CD4-positive, alpha-beta T cell treated with Interleukin-15 for 4 hours (primary cell): Measurements from ENCODE around the gene GNPAT.
"Not testable (repeated sequence)": the region's sequence is repeated elsewhere in the genome, so short reads cannot be mapped to it uniquely, and the experiment has no call there.

ENCODE experiments used
- DNase-seq: peaks from one replicate; pipeline ENCODE4 v3.0.0-alpha.2; 2020; ENCODE audit warnings: low spot score

The GNPAT gene

DNA sequence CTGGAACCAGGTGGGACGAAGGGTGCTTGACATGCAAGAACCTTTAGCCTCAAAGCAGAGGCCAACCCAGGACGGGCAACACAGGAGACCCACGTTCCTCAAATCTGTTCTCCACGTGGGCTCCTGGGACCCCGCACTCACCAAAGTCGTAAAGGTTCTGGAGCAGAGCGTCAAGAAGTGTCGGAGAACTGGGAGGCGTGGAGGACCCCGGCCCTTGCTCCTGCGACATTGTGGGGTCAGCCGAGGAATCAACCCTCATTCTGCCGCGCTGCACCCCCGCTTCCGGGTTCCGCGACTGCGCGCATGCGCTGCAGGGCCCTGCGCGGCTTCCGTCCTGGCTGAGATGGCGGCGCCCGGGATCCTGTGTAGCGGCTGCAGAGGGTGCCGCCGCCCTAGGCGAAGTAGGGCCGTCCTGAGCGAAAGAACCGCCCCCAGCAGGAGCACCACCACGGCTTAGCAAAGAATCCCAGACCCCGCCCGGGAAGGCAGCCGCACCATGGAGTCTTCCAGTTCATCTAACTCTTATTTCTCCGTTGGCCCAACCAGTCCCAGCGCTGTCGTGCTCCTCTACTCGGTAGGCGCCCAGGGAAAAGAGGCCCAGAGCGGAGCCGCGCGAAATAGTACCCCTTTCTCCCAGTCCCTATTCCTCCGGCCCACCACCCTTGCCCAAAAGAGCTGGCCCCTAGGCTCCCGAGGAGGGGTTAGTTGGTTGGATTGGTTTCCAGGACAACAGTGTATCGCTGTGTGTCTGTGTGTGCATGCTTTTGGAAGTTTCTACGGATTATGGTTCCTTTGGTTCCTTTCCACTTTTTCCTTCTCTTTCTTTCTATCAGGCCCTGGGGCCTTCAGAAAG lies at the start of gene GNPAT:
GNPAT (plus strand) TSS at position 330 of the 853 bp plus-strand sequence; CDS start at position 497, 167 bp downstream.
- peak; percentile 91 for DNase-seq

- no peak for DNase-seq
These were observed 48.3 kb upstream of the GNPAT start for GRCh38 chr1:231192620-231193163.

DNA sequence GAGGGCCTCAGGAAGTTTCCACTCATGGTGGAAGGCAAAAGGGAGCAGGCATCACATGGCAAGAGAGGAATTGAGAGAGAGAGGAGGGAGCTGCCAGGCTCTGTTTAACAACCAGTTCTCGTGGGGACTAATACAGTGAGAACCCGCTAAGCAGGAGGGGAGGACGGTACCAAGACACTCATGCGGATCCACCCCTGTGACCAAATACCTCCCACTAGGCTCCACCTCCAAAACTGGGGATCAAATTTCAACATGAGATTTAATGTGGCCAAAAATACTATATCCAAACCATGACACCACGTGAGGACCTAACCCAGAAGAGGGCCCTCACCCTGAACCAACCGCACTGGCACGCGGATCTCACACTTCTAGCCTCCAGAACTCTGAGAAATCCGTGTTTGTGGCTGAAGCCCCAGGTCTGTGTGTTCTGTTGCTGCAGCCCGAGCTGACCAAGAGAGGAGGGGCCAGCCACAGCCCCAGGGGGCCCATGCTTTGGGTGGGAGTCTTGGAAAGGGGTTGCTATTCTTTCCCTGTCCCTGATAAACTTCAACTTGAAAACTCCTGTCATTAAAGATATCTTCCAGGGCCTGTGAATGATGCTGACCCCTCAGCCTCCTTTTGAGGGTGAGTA lies 47.2 kb upstream of the GNPAT start:
- DNase-seq: no peak

- no peak for DNase-seq
These were observed 46.6 kb upstream of the GNPAT start for GRCh38 chr1:231194476-231194842.

DNA sequence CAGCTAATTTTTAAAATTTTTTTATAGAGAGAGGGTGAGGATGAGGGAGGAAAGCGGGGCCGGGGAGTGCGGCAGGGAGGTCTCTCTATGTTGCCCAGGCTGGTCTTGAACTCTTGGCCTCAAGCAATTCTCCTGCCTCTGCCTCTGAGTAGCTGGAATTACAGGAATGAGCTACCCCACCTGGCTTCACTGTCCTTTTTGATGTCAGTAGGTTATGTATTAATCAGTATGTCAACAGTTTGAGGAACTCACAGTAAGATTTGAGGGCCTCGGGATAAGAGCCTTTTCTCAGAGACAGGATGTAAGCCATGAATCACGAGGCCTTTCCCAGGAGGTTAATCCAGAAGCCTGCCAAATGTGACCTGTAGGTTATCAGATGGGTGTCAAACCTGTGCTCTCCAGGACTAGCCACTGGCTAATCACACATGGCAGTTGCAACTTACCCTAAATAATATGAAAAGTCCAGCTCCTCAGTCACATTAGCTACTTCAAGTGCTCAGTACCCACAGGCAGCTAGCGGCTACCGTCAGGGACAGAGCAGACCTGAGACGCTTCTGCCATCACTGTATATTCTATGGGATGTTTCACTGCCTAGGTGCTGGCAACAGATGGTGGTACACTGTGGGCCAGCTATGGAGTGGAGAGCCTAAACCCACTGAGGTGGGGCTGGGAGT lies 46.0 kb upstream of the GNPAT start:
- DNase-seq: no peak

DNA sequence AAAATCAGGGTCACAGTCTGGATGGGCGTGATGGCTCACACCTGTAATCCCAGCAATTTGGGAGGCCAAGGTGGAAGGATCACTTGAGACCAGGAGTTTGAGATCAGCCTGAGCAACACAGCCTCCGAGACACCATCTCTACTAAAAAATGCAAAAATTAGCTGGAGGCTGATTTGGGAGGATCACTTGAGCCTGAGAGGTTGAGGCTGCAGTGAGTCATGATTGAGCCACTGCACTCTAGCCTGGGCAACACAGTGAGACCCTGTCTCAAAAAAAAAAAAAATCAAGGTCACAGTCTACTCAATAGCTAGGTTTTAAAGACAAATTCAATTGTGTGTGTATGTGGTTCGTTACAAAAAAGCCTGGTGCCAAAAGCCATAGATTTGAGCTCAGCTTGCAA lies 44.7 kb upstream of the GNPAT start:
- DNase-seq: no peak

DNA sequence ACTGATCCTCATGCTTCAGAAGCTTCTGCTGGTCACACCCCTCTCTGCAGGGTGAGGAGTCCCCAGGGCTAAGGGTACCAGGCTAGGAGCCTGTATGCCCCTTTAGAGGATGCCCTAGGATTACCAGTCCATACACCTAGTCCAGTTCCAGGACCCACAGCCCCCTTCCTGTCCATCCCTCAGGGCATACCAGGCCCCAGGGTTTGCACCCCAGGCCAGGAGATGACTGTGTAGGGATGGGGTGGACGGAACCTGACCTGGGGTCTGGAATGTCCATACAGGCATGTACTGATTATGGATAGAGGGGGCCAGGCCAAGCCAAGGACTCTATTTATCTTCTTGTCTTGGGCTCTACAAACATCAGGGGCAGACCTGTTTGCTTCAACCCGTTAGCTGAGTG lies 44.3 kb upstream of the GNPAT start:
- DNase-seq: no peak

DNA sequence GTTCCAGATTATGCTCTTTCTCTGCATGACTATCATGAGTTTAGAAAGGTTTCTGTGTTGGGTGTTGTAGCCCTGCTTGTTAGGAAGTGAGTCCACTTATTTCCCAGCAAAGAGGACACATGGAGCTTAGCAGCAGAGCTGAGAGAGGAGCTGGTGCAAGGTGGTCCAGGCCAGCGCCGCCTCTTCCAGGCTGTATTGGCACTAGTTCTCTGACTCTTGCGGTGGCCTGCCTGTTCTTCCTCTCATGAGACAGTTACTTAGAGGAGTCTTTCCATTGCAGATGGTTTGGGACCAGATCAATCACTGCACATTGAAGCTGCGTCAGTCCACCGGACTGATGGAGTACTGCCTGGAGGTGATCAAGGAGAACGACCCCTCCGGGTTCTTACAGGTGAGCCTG lies 41.1 kb upstream of the GNPAT start:
- DNase-seq: no peak

DNA sequence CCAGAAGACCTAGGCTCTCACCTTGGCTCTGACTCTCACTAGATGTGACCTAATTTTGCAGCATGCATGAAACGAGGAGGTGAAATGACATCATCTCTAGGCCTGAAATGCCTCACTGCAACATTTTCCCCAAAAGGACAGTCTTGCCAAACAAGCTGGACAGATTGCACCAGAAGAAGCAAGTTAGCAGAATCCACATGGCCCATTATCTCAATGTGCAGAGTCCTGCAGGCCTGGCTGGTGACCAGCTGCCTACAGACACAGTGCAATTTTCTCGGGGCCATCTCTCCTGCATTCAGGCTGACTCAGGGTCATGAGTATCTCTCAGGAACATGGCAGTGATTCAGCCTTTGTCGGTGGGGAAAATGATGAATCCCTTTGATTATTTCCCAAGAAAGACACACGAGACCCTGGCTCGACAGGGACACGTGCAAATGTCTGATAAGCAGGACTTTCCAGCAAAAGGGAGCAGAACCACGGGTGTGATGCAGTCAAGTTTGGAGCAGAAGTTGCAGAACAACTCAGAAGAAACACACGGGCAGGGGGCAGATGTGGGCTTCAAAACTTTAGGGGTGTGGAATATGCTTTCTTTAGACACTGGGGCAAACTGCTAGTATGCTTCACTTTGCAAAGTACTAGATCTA lies 40.5 kb upstream of the GNPAT start:
- no peak for DNase-seq

GRCh38 chr1:231201375-231201978 lies 39.5 kb upstream of the GNPAT start:
- no peak for DNase-seq

- DNase-seq: no peak
These were observed 38.9 kb upstream of the GNPAT start for GRCh38 chr1:231201979-231202633.

DNA sequence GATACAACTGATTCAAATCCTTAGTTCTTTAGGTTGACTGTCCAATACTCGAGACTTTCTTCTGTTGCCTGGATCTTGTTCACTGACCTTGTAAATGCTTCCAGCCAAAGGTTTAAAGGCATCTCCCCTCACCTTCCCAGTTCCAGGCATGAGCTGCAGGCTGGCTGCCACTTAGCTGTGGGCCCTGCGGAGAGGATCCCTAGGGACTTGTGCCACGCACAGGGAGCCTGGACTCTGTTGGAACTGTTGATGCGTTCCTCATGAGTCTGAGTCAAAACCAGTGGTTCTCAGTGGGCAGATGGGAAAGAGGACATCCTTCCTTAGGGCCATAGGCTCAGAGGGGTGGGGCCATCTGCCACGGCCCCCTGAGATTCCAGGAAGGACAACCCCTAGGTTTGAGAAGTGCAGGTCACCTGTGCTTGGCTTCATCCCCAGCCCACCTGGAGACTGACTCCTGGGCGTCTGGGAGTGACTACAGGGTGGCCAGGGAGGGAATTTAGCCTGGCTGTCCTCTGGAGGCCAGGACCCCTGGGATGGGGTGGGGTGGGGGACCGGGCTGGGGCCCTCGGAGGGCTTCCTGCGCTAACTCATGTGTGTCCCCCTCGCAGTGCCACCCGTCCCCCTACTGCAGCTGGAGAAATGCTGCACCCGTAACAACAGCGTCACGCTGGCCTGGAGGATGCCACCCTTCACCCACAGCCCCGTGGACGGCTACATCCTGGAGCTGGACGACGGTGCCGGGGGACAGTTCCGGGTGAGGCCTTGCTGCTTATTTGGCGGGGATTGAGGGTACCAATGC lies 37.6 kb upstream of the GNPAT start:
- DNase-seq: no peak

GRCh38 chr1:231206856-231207255 lies 34.2 kb upstream of the GNPAT start:
- DNase-seq: no peak

- DNase-seq: no peak
These were observed 33.6 kb upstream of the GNPAT start for GRCh38 chr1:231207437-231207836.

DNA sequence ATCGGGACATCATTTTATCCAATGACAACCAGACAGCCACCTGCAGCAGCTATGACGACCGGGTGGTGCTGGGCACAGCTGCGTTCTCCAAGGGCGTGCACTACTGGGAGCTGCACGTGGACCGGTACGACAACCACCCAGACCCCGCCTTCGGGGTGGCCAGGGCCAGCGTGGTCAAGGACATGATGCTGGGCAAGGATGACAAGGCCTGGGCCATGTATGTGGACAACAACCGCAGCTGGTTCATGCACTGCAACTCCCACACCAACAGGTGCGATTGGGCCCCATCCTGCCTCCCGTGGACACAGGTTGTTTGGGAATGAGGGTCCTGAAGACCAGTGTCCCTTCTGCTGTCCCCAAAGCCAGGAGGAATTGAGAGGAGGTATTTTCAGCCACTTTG lies 32.0 kb upstream of the GNPAT start:
- DNase-seq: no peak

DNA sequence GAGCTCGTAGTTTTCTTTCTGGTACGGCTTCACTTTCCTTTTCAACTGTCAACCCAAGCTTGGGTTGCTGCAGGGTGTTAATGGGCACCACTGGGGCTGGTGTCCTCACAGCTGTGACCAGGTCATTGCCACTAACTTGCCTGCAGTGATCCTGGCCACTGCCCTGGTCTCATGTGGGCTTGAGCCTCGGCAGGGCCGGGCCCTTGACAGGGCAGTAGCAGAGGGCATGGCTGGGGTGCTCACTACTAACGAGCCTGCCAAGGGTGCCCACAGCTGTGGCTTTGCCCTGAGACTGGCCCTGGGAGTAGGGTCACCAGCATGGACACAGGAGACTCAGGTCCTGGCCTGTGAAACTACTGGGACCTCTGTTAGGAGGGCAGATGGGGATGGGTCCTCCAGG lies 31.5 kb upstream of the GNPAT start:
- no peak for DNase-seq

DNA sequence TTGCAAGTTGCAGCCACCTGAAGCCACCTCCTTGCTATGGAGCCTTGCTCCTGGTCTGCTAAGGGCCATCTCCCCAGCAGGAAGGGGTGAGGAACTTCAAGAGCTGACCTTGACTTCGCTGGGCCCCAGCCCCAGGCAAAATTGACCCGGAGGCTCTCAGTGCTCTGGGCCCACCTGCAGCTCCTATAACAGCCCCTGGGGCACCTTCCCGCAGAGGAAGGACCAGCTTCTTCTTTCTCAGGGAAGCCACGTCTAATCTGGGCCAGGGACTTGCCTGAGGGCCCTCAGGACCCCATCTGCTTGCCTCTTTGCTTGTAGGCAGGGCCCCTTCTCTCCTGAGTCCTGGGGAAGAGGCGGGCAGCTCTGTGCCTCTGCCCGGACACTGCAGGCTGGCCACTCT lies 30.9 kb upstream of the GNPAT start:
- DNase-seq: no peak

DNA sequence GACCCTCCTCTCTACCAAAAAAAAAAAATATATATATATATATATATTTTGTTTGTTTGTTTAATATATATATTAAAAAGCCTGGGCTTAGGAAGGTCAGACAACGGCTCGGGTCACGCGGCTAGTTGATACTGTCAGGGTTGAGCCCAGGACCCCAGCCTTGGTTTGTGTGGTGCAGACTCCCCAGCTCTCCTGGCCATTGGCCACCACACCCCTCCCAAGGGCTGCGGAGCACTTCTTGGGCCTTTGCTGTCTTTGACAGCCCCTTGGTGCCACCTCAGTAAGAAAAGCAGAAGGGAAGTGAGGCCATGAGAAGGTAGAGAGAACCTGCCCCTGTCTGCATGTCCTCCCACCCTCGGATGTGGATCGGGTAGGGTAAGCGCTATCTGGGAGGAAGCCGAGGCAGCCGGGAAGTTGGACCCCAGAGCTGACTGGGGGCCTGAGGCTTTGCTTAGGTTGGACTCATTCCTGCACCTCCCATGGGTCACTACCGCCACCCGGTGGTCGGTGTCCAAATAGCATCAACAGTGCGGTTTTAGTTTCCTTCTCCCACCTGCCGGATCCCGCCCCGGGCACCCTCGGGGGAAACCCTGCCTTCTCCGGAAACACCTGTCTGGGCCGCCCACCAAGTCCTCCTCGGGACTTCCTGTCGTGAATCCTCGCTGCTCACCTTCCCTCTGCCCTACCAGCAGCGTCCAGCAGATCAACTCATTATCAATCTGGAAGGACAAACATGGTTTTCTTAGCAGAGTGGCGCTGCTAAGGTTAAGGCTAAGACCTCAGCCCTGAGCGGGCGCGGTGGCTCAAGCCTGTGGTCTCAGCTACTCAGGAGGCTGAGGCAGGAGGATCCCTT lies 29.8 kb upstream of the GNPAT start:
- peak; percentile 90 for DNase-seq

DNA sequence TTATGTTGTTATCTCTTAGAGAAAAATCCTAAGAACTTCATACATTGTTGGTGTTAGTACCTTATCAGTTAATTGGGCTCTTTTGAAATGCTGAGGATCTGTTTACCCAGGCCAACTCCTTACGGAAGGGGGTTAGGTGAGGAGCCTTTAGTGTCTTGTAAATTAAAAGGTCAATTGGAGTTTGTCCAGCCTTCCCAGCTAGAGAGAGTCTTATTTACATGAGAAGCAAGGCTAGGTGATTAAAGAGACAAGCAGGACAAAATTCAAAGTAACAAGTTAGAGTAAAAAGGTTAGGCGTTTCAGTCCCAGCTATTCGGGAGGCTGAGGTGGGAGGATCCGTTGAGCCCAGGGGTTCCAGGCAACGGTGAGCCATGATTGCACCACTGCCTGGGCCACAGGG lies 28.7 kb upstream of the GNPAT start:
- not testable (repeated sequence) for DNase-seq
